ENCODE measurements around the gene CD1E. TPM values are rescaled to one million over a fixed set of nuclear protein-coding genes. Genes with fewer than 3 reads are reported as not detected.

Gene CD1E
- total and polyA plus RNA-seq, 2 donors: 0.69 to 1.0 TPM

DNA sequence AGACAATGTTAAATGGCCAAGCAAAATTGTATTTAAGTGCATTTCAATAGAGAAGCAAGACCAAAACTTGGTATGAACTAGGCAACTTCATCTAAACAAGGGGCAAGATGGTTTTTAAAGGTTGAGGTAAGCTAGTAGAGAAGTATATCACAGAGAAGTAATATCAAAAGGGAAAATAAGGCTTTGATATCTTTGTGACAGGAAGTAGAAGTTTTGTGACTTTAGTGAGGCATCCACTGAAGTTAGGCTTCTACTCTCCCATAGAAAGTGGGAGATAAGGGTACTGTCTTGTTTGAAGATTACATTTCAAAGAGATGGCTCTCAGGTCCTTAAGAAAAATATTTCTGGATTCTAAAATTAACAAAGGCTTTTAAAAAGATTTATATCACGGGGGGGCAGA, 36.6 kb downstream of the CD1E start:
- DNase-seq (ENCODE audit: extremely low spot score): no peak
- H3K4me3 ChIP-seq (ENCODE audit: low read depth, low read length): no peak overlapping the region
- H3K4me1 ChIP-seq (ENCODE audit: insufficient read depth): no peaks in the 10 kb centered on the region
- 26% methylated on average over 1 of the region's 1 CpG for WGBS
- no peaks in the 10 kb centered on the region for H3K36me3 ChIP-seq (ENCODE audit: insufficient read depth)
- H3K27ac ChIP-seq (ENCODE audit: low read depth): no peak overlapping the region

DNA sequence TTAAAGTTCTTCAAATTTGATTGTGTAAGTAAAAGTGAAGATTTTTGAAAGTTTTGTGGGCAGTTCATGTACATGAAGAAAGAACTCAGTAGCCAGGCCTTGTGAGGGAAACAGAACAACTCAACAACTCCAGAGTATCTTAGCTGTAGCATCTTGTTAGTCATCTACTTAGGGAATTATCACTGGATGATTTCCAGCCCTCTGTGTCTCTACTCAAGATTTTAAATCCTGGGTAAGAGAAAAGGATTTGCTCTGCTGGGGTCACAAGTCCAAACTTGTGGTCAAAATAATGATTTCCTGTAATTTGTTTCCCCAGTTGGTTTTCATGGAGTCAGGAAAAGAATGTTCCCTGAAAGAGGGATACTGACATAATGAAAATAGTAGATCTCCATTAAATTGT, 37.4 kb downstream of the CD1E start:
- H3K36me3 ChIP-seq (ENCODE audit: insufficient read depth): no peaks in the 10 kb centered on the region
- no peak overlapping the region for H3K27ac ChIP-seq (ENCODE audit: low read depth)
- no peak for DNase-seq (ENCODE audit: extremely low spot score)
- H3K4me1 ChIP-seq (ENCODE audit: insufficient read depth): no peaks in the 10 kb centered on the region
- no peak overlapping the region for H3K4me3 ChIP-seq (ENCODE audit: low read depth, low read length)

DNA sequence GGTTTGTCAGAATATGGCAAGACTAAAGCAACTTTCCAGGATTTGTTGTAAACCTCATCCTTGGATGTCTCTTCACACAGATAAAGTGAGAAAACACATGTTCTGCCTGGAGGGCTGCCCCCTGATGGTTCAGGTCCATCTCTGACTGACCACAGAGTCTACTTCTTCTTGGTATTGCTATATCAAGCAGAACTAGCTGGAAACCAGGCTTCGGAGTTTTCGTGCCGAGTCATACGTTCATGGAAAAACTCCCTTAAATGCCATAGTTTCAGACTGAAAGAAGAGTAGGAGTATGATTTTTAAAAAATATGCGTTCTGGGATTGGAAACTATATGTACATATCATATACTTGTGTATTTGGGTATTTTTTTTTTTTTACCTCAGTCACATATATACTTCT, 39.8 kb downstream of the CD1E start:
- no peak overlapping the region for H3K27ac ChIP-seq (ENCODE audit: low read depth)
- WGBS: 93% methylated on average over 5 of the region's 5 CpGs
- H3K4me1 ChIP-seq (ENCODE audit: insufficient read depth): no peaks in the 10 kb centered on the region
- no peaks in the 10 kb centered on the region for H3K36me3 ChIP-seq (ENCODE audit: insufficient read depth)
- H3K4me3 ChIP-seq (ENCODE audit: low read depth, low read length): no peak overlapping the region
- no peak for DNase-seq (ENCODE audit: extremely low spot score)

- Histone ChIP-seq H3K4me3 (ENCODE audit: low read depth, low read length) (no peak overlapping the region), H3K36me3 (ENCODE audit: insufficient read depth) (no peaks in the 10 kb centered on the region), H3K4me1 (ENCODE audit: insufficient read depth) (no peaks in the 10 kb centered on the region), H3K27ac (ENCODE audit: low read depth) (no peak overlapping the region)
- DNase-seq (ENCODE audit: extremely low spot score): no peak
- 91% methylated on average over 3 of the region's 3 CpGs for WGBS
Observed at GRCh38 chr1:158396646-158397045, 43.0 kb downstream of the CD1E start.

DNA sequence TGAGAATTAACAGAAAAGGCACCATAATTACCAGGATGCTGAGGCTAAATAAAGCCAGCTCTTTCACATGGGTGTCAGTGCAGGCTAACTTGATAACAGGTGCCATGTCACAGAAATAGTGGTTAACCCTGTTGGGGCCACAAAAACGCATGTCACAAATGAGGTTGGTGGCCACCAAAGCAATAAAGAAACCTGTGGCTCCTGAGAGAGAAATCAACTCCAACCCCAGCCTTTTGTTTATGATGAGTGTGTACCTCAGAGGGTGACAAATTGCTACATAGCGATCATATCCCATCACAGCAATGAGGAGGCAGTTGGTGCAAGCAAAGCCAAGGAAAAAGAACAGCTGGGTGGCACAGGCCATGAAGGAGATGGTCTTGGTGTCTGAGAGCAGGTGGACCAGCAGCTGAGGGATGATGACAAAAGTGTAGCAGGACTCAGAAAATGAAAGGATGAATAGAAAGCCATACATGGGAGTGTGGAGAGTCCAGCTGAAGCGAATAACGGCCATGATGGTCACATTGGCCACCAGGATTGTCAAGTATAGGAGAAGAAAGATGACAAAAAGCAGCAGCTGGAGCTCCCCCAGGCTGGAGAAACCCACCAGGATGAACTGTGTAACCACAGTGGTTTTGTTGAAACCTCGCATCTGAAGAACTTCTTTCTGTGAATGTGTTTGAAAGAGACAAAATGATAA, 45.3 kb downstream of the CD1E start, which contains the start of gene OR10T2:
Gene OR10T2 (minus strand): TSS at position 649 of the 697 bp plus-strand sequence. CDS start 0 bp downstream, at position 649.
- no peak for DNase-seq (ENCODE audit: extremely low spot score)
- Histone ChIP-seq H3K27ac (ENCODE audit: low read depth) (no peak within 1 kb of the TSS), H3K4me3 (ENCODE audit: low read depth, low read length) (no peak within 1 kb of the TSS), H3K4me1 (ENCODE audit: insufficient read depth) (no peaks in the 10 kb centered on the region), H3K36me3 (ENCODE audit: insufficient read depth) (no peaks in the 10 kb centered on the region)
- WGBS: 82% methylated on average over 5 of the region's 5 CpGs

GRCh38 chr1:158400871-158401270, 47.2 kb downstream of the CD1E start:
- H3K4me1 ChIP-seq (ENCODE audit: insufficient read depth): no peaks in the 10 kb centered on the region
- H3K27ac ChIP-seq (ENCODE audit: low read depth): no peak overlapping the region
- 83% methylated on average over 3 of the region's 3 CpGs for whole genome bisulfite sequencing
- no peak for DNase-seq (ENCODE audit: extremely low spot score)
- H3K36me3 ChIP-seq (ENCODE audit: insufficient read depth): no peaks in the 10 kb centered on the region
- no peak overlapping the region for H3K4me3 ChIP-seq (ENCODE audit: low read depth, low read length)

GRCh38 chr1:158407092-158407491, 53.4 kb downstream of the CD1E start:
- Histone ChIP-seq H3K4me1 (ENCODE audit: insufficient read depth) (no peaks in the 10 kb centered on the region), H3K27ac (ENCODE audit: low read depth) (no peak overlapping the region), H3K4me3 (ENCODE audit: low read depth, low read length) (no peak overlapping the region), H3K36me3 (ENCODE audit: insufficient read depth) (no peaks in the 10 kb centered on the region)
- no peak for DNase-seq (ENCODE audit: extremely low spot score)
- WGBS: 71% methylated on average over 5 of the region's 5 CpGs

Other genes starting within 250 kb of the CD1E start
- gene CD1D, start 173.0 kb upstream of the CD1E start, total RNA-seq: 1.6 TPM
- gene CD1D, start 173.0 kb upstream of the CD1E start, polyA plus RNA-seq: 2.7 TPM
- gene CD1A, start 99.5 kb upstream of the CD1E start, total RNA-seq: not detected
- 0.05 TPM for gene CD1A, start 99.5 kb upstream of the CD1E start, polyA plus RNA-seq
- 2.9 TPM for gene CD1C, start 64.0 kb upstream of the CD1E start, total RNA-seq
- gene CD1C, start 64.0 kb upstream of the CD1E start, polyA plus RNA-seq: 0.70 TPM
- gene CD1B, start 22.4 kb upstream of the CD1E start, total RNA-seq: not detected
- 0.09 TPM for gene CD1B, start 22.4 kb upstream of the CD1E start, polyA plus RNA-seq
- not detected for gene OR10T2, start 45.6 kb downstream of the CD1E start, total RNA-seq
- gene OR10T2, start 45.6 kb downstream of the CD1E start, polyA plus RNA-seq: not detected
- gene OR10K2, start 72.3 kb downstream of the CD1E start, total RNA-seq: not detected
- gene OR10K2, start 72.3 kb downstream of the CD1E start, polyA plus RNA-seq: not detected
- not detected for gene OR10K1, start 107.9 kb downstream of the CD1E start, total RNA-seq
- not detected for gene OR10K1, start 107.9 kb downstream of the CD1E start, polyA plus RNA-seq
- gene OR10R2, start 118.3 kb downstream of the CD1E start, total RNA-seq: not detected
- gene OR10R2, start 118.3 kb downstream of the CD1E start, polyA plus RNA-seq: not detected
- gene OR6Y1, start 200.5 kb downstream of the CD1E start, total RNA-seq: not detected
- gene OR6Y1, start 200.5 kb downstream of the CD1E start, polyA plus RNA-seq: not detected
- not detected for gene OR6P1, start 216.7 kb downstream of the CD1E start, total RNA-seq
- not detected for gene OR6P1, start 216.7 kb downstream of the CD1E start, polyA plus RNA-seq
- gene OR10X1, start 226.0 kb downstream of the CD1E start, total RNA-seq: not detected
- not detected for gene OR10X1, start 226.0 kb downstream of the CD1E start, polyA plus RNA-seq